PFSK-1 (cell line): ENCODE measurements around the gene USE1.

ENCODE experiments used
- FOXP2 ChIP-seq: optimal IDR thresholded peaks from 2 replicates; pipeline ENCODE3; 2011; ENCODE audit warnings: borderline replicate concordance, control low read depth, inconsistent platforms; ENCODE audit not compliant: insufficient read depth; ENCODE audit errors: extremely low read length, extremely low read depth
- POLR2AphosphoS5 ChIP-seq: IDR thresholded peaks from 2 replicates; pipeline ENCODE4 v1.6.1; 2012; ENCODE audit warnings: low read depth, mild to moderate bottlenecking, control low read depth, low read length, moderate library complexity
- SIN3A ChIP-seq: IDR thresholded peaks from 2 replicates; pipeline ENCODE4 v1.6.1; 2012; ENCODE audit warnings: mild to moderate bottlenecking, low read length, moderate library complexity, borderline replicate concordance; ENCODE audit not compliant: insufficient read depth
- TAF1 ChIP-seq: IDR thresholded peaks from 2 replicates; pipeline ENCODE4 v1.6.1; 2012; ENCODE audit warnings: low read length, control low read depth, borderline replicate concordance; ENCODE audit not compliant: insufficient read depth
- TF ChIP-seq, protein P1 (sequence below), 2 experiments: IDR thresholded peaks; 2 replicates each; pipeline versions ENCODE4 v1.6.1 to v1.8.0; 2011 to 2012; ENCODE audit warnings: low read depth in 2 of 2, low read length in 2 of 2, control low read depth in 1 of 2, inconsistent platforms in 1 of 2, mild to moderate bottlenecking in 1 of 2, moderate library complexity in 1 of 2; ENCODE audit not compliant: insufficient read depth in 1 of 2

The USE1 gene

DNA sequence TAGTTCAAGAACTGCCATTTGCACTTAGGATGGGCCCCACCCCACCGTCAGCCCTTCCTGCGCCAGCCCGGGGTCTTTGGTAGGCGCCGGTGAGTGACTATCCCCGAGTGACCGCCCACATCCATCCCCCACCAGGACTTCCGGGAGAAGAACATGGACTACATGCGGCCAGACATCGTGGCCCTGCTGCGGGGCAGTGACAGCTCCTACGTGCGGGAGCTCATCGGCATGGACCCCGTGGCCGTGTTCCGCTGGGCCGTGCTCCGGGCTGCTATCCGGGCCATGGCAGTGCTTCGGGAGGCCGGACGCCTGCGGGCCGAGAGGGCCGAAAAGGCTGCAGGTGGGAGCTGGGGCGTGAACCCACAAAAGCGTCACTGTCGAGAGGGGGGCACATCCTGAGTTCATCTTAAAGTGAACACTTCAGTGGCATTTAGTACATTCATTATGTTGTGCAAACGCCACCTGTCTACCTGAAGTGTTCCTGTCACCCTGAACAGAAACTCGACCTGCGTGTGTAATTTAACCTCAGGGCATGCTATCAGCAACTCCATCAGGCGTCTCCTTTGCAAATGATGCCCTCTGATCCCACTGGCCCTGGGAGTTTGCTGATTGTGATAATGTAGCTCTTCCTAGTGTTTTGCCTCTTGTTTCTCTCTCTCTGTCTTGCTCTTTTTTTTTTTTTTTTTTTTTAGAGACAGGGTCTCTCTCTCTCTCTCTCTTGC lies 42.4 kb upstream of the USE1 start:
- TF ChIP-seq TAF1 (no peak), FOXP2 (no peak), POLR2AphosphoS5 (no peak), SIN3A (no peak)
- TF ChIP-seq, protein P1, sequence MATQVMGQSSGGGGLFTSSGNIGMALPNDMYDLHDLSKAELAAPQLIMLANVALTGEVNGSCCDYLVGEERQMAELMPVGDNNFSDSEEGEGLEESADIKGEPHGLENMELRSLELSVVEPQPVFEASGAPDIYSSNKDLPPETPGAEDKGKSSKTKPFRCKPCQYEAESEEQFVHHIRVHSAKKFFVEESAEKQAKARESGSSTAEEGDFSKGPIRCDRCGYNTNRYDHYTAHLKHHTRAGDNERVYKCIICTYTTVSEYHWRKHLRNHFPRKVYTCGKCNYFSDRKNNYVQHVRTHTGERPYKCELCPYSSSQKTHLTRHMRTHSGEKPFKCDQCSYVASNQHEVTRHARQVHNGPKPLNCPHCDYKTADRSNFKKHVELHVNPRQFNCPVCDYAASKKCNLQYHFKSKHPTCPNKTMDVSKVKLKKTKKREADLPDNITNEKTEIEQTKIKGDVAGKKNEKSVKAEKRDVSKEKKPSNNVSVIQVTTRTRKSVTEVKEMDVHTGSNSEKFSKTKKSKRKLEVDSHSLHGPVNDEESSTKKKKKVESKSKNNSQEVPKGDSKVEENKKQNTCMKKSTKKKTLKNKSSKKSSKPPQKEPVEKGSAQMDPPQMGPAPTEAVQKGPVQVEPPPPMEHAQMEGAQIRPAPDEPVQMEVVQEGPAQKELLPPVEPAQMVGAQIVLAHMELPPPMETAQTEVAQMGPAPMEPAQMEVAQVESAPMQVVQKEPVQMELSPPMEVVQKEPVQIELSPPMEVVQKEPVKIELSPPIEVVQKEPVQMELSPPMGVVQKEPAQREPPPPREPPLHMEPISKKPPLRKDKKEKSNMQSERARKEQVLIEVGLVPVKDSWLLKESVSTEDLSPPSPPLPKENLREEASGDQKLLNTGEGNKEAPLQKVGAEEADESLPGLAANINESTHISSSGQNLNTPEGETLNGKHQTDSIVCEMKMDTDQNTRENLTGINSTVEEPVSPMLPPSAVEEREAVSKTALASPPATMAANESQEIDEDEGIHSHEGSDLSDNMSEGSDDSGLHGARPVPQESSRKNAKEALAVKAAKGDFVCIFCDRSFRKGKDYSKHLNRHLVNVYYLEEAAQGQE (IDR thresholded peaks at IDR 0.05; ENCODE audit: insufficient read depth in 1 of 2, low read depth in 2 of 2, low read length in 2 of 2): no peak

DNA sequence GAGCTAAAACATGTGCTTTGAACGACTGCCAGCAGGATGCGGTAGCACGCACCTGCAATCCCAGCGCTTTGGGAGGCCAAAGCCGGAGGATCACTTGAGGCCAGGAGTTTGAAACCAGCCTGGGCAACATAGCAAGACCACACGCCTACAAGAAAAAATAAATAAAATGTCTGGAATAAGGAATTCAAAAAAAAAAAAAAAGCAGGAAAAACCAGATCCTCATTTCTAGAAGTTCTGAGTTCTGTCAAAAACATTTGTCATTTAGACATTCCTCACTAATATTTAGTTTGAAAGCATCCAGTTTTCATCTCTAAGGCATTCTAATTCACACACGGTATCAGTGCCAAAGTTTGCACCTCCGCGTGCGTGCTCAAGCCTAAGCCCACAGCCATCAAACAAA lies 36.9 kb upstream of the USE1 start:
- TF ChIP-seq, protein P1 (IDR thresholded peaks at IDR 0.05; ENCODE audit: insufficient read depth in 1 of 2, low read depth in 2 of 2, low read length in 2 of 2): no peak
- no peak for TF ChIP-seq FOXP2
- TF ChIP-seq POLR2AphosphoS5: no peak
- TF ChIP-seq TAF1: no peak
- TF ChIP-seq SIN3A: no peak

DNA sequence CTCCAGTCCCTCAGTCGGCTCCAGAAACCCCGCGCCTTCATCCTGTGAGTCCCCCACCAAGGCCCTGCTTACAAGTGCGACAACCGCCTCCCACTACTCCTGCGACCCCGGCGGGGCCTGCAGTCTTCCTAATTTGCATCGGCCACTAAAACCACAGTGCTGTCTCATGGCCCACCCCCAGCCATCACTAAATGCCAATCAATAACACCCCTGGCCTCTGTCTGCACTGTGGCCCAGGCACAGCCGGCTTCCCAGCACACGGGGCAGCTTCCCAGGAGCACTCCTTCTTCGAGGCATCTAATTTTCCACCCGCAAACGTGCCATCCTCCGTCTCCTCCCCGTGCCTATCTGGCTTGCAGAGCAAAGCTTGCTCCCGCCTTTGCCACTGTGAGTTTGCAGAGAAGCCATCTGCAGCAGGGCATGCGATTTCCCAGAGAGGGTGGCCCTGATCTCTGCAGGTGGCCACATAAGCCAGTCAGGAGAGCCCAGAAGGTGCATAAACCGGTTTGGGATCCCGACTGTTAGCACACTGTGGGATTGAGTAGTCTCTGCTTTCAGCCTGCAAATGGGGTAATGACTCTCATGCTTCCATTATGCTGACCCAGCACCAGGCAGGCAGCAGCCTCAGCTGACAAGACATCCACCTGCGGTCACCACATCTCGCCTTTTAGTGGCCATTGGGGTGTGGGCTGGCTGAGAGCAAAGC lies 34.0 kb upstream of the USE1 start:
- TF ChIP-seq SIN3A: no peak
- TF ChIP-seq FOXP2: no peak
- no peak for TF ChIP-seq POLR2AphosphoS5
- no peak for TF ChIP-seq TAF1
- TF ChIP-seq, protein P1 (IDR thresholded peaks at IDR 0.05; ENCODE audit: insufficient read depth in 1 of 2, low read depth in 2 of 2, low read length in 2 of 2): no peak

DNA sequence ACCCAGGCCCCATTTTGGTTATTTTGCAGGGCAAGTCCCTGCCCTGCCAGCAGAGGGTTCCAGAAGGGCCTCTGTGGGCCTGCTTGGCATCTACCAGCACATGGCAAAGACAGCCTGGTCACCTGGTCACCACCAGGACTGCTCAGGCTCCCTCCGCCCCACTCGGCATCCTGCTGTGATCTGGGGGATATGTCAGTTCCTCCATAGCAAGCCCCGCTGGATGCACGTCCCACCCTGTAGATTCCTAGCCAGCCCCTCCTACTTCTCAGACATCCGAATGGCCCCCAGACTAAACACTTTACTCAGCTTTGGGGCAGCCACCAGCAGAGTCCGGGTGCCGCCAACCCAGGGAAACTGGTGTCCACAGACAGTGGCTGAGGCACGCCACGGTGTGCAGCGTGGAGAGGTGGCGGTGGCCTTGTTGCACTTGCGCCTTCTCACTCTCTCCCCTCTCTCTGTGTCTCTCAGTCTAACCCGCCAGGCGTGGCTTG lies 31.8 kb upstream of the USE1 start:
- TF ChIP-seq POLR2AphosphoS5 (no peak), TAF1 (no peak), SIN3A (no peak), FOXP2 (no peak)
- TF ChIP-seq, protein P1 (IDR thresholded peaks at IDR 0.05; ENCODE audit: insufficient read depth in 1 of 2, low read depth in 2 of 2, low read length in 2 of 2): no peak
